Natural killer cell (primary cell): ENCODE measurements around the gene CPAMD8. TPM values are rescaled to one million over a fixed set of nuclear protein-coding genes. Genes with fewer than 3 reads are reported as not detected.

ENCODE experiments used
- ATAC-seq, 3 donors: fragments of 150-1000 bp in 2 of 3; fragments of 200-7000 bp in 1 of 3; cut with Tn5 transposase; 1 replicate in 1 of 3; 2 replicates in 2 of 3; pipeline ENCODE4 v1.10.0; 2021; ENCODE audit warnings: mild to moderate bottlenecking in 2 of 3, moderate library complexity in 2 of 3
- DNase-seq, 2 donors: peaks; one replicate each; pipeline versions ENCODE4 v3.0.0 to v3.0.0-alpha.2; 2013 to 2021; ENCODE audit warnings: mixed read lengths in 1 of 2
- H3K27ac ChIP-seq: one replicate; pipeline ENCODE4 v1.5.1; 2013; ENCODE audit warnings: mild to moderate bottlenecking, low read length
- H3K27me3 ChIP-seq: one replicate; pipeline ENCODE4 v1.6.1; 2013; ENCODE audit warnings: low read length; ENCODE audit not compliant: control insufficient read depth, insufficient read depth
- H3K36me3 ChIP-seq: one replicate; pipeline ENCODE4 v1.6.1; 2013; ENCODE audit warnings: low read length; ENCODE audit not compliant: control insufficient read depth, insufficient read depth
- H3K4me1 ChIP-seq: one replicate; pipeline ENCODE4 v1.6.1; 2013; ENCODE audit warnings: low read length; ENCODE audit not compliant: control insufficient read depth, insufficient read depth
- H3K4me3 ChIP-seq: one replicate; pipeline ENCODE4 v1.5.1; 2013; ENCODE audit warnings: low read length
- H3K9me3 ChIP-seq: one replicate; pipeline ENCODE4 v1.6.1; 2013; ENCODE audit warnings: low read length; ENCODE audit not compliant: control insufficient read depth, insufficient read depth
- H3K27ac Mint-ChIP-seq, 2 donors: one replicate each; pipeline ENCODE4 v1.8.0; 2022; ENCODE audit warnings: mild to moderate bottlenecking in 2 of 2, mixed read lengths in 2 of 2, moderate library complexity in 1 of 2
- H3K27me3 Mint-ChIP-seq, 2 donors: one replicate each; pipeline ENCODE4 v1.8.0; 2022; ENCODE audit warnings: low read depth in 2 of 2, mixed read lengths in 2 of 2
- H3K36me3 Mint-ChIP-seq: one replicate; pipeline ENCODE4 v1.8.0; 2022; ENCODE audit warnings: mixed read lengths
- H3K4me1 Mint-ChIP-seq, 2 donors: one replicate each; pipeline ENCODE4 v1.8.0; 2022; ENCODE audit warnings: mixed read lengths in 2 of 2
- H3K4me3 Mint-ChIP-seq: one replicate; pipeline ENCODE4 v1.8.0; 2022; ENCODE audit warnings: mild to moderate bottlenecking, moderate library complexity, mixed read lengths
- H3K9me3 Mint-ChIP-seq, 2 donors: one replicate each; pipeline ENCODE4 v1.8.0; 2022; ENCODE audit warnings: mixed read lengths in 2 of 2
- CTCF ChIP-seq: fragments of 200-600 bp; IDR thresholded peaks from one replicate; pipeline ENCODE4 v1.8.0; 2022; ENCODE audit warnings: antibody characterized with exemption
- WGBS: methylation state at CpG from one replicate; pipeline ENCODE4 v1.1.7; 2013; ENCODE audit warnings: missing lambda C conversion rate; ENCODE audit not compliant: insufficient coverage; 5-methylcytosine and 5-hydroxymethylcytosine counted together
- intact Hi-C: fragments of 100-400 bp; cut with micrococcal nuclease; formaldehyde crosslinking; loops from one replicate; pipeline ENCODE4 v1.14.2; 2022
- total RNA-seq, 4 donors: library from RNA; stranded (reverse); fragments of 120-200 nt in 1 of 4; gene quantifications; one replicate each; pipeline versions ENCODE4 v1.2.3 to v1.2.4, GENCODE V29; 2013 to 2022

CPAMD8 gene
- total RNA-seq, 3 donors from 2014 or later (not counting 1 experiment from before 2014, with no cell fraction given) = 3.6 to 4.9 (median 4.7) TPM

- no peak for TF ChIP-seq CTCF
- no peaks in the 10 kb centered on the region for H3K27me3 Mint-ChIP-seq
- no peaks in the 10 kb centered on the region for H3K36me3 ChIP-seq
- no peaks in the 10 kb centered on the region for H3K9me3 Mint-ChIP-seq
- peaks cover 60% of the 10 kb centered on the region for H3K4me1 ChIP-seq
- no peak overlapping the region for H3K27ac ChIP-seq
- 85% methylated on average over 12 of the region's 12 CpGs for WGBS
- peaks cover 24 to 46% of the 10 kb centered on the region in 2 donors for H3K4me1 Mint-ChIP-seq
- H3K27me3 ChIP-seq = no peaks in the 10 kb centered on the region
- no peak overlapping the region for H3K4me3 ChIP-seq
- H3K4me3 Mint-ChIP-seq = no peak overlapping the region
- no peak overlapping the region for H3K27ac Mint-ChIP-seq
- DNase-seq (no peak), ATAC-seq (no peak)
- intact Hi-C loops = no loop called here
- no peaks in the 10 kb centered on the region for H3K9me3 ChIP-seq
- no peaks in the 10 kb centered on the region for H3K36me3 Mint-ChIP-seq
Observed at GRCh38 chr19:16891696-16892382, 134.8 kb downstream of the CPAMD8 start.

GRCh38 chr19:16890461-16891184, 136.0 kb downstream of the CPAMD8 start:
- Mint-ChIP-seq H3K27me3 (no peaks in the 10 kb centered on the region), H3K4me1 (peaks cover 24 to 42% of the 10 kb centered on the region in 2 donors), H3K4me3 (peak overlapping the region; percentile 59), H3K36me3 (no peaks in the 10 kb centered on the region), H3K27ac (no peak overlapping the region), H3K9me3 (no peaks in the 10 kb centered on the region)
- 91% methylated on average over 18 of the region's 24 CpGs for WGBS
- no peak overlapping the region for H3K4me3 ChIP-seq
- no peak for TF ChIP-seq CTCF
- ATAC-seq = no peak
- no peak overlapping the region for H3K27ac ChIP-seq
- H3K27me3 ChIP-seq = no peaks in the 10 kb centered on the region
- H3K36me3 ChIP-seq = no peaks in the 10 kb centered on the region
- H3K4me1 ChIP-seq = peaks cover 49% of the 10 kb centered on the region
- intact Hi-C loops = no loop called here
- DNase-seq = no peak
- no peaks in the 10 kb centered on the region for H3K9me3 ChIP-seq

DNA sequence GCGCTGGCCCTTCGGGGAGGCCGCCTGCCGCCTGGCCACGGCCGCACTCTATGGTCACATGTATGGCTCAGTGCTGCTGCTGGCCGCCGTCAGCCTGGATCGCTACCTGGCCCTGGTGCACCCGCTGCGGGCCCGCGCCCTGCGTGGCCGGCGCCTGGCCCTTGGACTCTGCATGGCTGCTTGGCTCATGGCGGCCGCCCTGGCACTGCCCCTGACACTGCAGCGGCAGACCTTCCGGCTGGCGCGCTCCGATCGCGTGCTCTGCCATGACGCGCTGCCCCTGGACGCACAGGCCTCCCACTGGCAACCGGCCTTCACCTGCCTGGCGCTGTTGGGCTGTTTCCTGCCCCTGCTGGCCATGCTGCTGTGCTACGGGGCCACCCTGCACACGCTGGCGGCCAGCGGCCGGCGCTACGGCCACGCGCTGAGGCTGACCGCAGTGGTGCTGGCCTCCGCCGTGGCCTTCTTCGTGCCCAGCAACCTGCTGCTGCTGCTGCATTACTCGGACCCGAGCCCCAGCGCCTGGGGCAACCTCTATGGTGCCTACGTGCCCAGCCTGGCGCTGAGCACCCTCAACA, 136.6 kb downstream of the CPAMD8 start:
- TF ChIP-seq CTCF = no peak
- H3K4me3 Mint-ChIP-seq = no peak overlapping the region
- intact Hi-C loops = no loop called here
- Histone ChIP-seq H3K27ac (no peak overlapping the region), H3K4me1 (peaks cover 49% of the 10 kb centered on the region), H3K4me3 (no peak overlapping the region), H3K9me3 (no peaks in the 10 kb centered on the region), H3K36me3 (no peaks in the 10 kb centered on the region), H3K27me3 (no peaks in the 10 kb centered on the region)
- 98% methylated on average over 48 of the region's 48 CpGs for WGBS
- H3K27ac Mint-ChIP-seq = no peak overlapping the region
- H3K4me1 Mint-ChIP-seq = peaks cover 24 to 42% of the 10 kb centered on the region in 2 donors
- H3K9me3 Mint-ChIP-seq = no peaks in the 10 kb centered on the region
- H3K36me3 Mint-ChIP-seq = no peaks in the 10 kb centered on the region
- ATAC-seq (no peak), DNase-seq (no peak)
- H3K27me3 Mint-ChIP-seq = no peaks in the 10 kb centered on the region
